GM12878 (cell line): ENCODE results near the gene MSMB. TPM values are rescaled to one million over a fixed set of nuclear protein-coding genes. Genes with fewer than 3 reads are reported as not detected.
"Not testable (repeated sequence)": the region's sequence is repeated elsewhere in the genome, so short reads cannot be mapped to it uniquely, and the experiment has no call there.

Source experiments
- ATAC-seq: fragments of 200-7000 bp; cut with Tn5 transposase; 3 replicates; pipeline ENCODE4 v1.9.1; 2020; ENCODE audit warnings: mild to moderate bottlenecking, moderate library complexity
- BruUV-seq: library from RNA; stranded (reverse); fragments of 400-500 nt; replicated peaks from 2 replicates; lab custom pipeline; 2021; lab: Mats Ljungman, UMichigan
- CTCF ChIA-PET: fragments of 300-600 bp; sonication (Branson Sonifier 250); formaldehyde crosslinking; extraction: SDS; loops from one replicate; lab custom pipeline; 2021; ENCODE audit warnings: inconsistent platforms; lab: Yijun Ruan, JAX
- POLR2A ChIA-PET: fragments of 350-600 bp; formaldehyde crosslinking; extraction: SDS; loops from one replicate; lab custom pipeline; 2021; ENCODE audit warnings: inconsistent platforms; lab: Charles Lee
- RAD21 ChIA-PET: fragments of 300-600 bp; sonication (Branson Sonifier 250); formaldehyde crosslinking; loops from one replicate; lab custom pipeline; 2023; ENCODE audit warnings: antibody characterized with exemption; ENCODE audit not compliant: unreplicated experiment; lab: Charles Lee
- SMC1A ChIA-PET: fragments of 300-600 bp; sonication (Branson Sonifier 250); formaldehyde crosslinking; loops from one replicate; lab custom pipeline; 2023; ENCODE audit not compliant: unreplicated experiment, uncharacterized antibody; lab: Charles Lee
- DNase-seq: peaks from one replicate; pipeline ENCODE4 v3.0.0-alpha.2; 2011; ENCODE audit warnings: low read depth, low spot score
- FAIRE-seq: peaks from 3 replicates; lab custom pipeline; 2011; peaks lifted over from hg19 to GRCh38; lab: Jason Lieb, UNC
- H2AFZ ChIP-seq: 2 replicates; pipeline ENCODE4 v1.6.0; 2011; ENCODE audit warnings: low read depth, low read length, control low read depth; ENCODE audit not compliant: control insufficient read depth
- H3K27ac ChIP-seq: 2 replicates; pipeline ENCODE4 v1.5.1; 2011; ENCODE audit warnings: control low read depth; ENCODE audit not compliant: control insufficient read depth, insufficient read depth
- H3K27me3 ChIP-seq, 2 experiments: replicated peaks in 1 of 2; 2 replicates each; pipeline versions ENCODE4 v1.6.0 to v1.6.1; 2011; ENCODE audit warnings: low read length in 1 of 2; ENCODE audit not compliant: control insufficient read depth in 2 of 2, insufficient read depth in 2 of 2
- H3K36me3 ChIP-seq, 2 experiments: 2 replicates each; pipeline ENCODE4 v1.5.1; 2011; ENCODE audit warnings: low read length in 1 of 2; ENCODE audit not compliant: control insufficient read depth in 2 of 2, insufficient read depth in 2 of 2
- H3K4me1 ChIP-seq: 2 replicates; pipeline ENCODE4 v1.6.1; 2011; ENCODE audit warnings: mild to moderate bottlenecking, low read length, moderate library complexity, mixed read lengths; ENCODE audit not compliant: control insufficient read depth, insufficient read depth
- H3K4me2 ChIP-seq: 2 replicates; pipeline ENCODE4 v1.6.0; 2011; ENCODE audit warnings: control low read depth; ENCODE audit not compliant: control insufficient read depth, insufficient read depth
- H3K4me3 ChIP-seq: fragments of 200-600 bp; sonication (generic); 2 replicates; pipeline ENCODE4 v1.5.1; 2016
- H3K79me2 ChIP-seq: 2 replicates; pipeline ENCODE4 v1.6.0; 2011; ENCODE audit warnings: low read length; ENCODE audit not compliant: control insufficient read depth, insufficient read depth
- H3K9ac ChIP-seq: 2 replicates; pipeline ENCODE4 v1.8.0; 2011; ENCODE audit warnings: low read length, control low read depth, mixed read lengths; ENCODE audit not compliant: control insufficient read depth, insufficient read depth
- H3K9me3 ChIP-seq: replicated peaks from 3 replicates; pipeline ENCODE4 v1.5.1; 2011; ENCODE audit warnings: mild to moderate bottlenecking, low read length; ENCODE audit not compliant: control insufficient read depth, insufficient read depth
- H4K20me1 ChIP-seq: 2 replicates; pipeline ENCODE4 v1.6.0; 2011; ENCODE audit not compliant: control insufficient read depth, insufficient read depth
- CBX5 ChIP-seq: sonication (generic); IDR thresholded peaks from 2 replicates; pipeline ENCODE4 v1.6.1; 2016; ENCODE audit warnings: low read depth, moderate library complexity, mild to moderate bottlenecking, inconsistent platforms
- ETV6 ChIP-seq, 2 experiments: fragments of 450-650 bp in 1 of 2; IDR thresholded peaks in 1 of 2; conservative IDR thresholded peaks in 1 of 2; 2 replicates each; pipeline ENCODE4 v1.6.1; 2014; ENCODE audit warnings: antibody characterized with exemption in 1 of 2, borderline replicate concordance in 1 of 2, low read depth in 1 of 2, mild to moderate bottlenecking in 1 of 2, moderate library complexity in 1 of 2
- JUNB ChIP-seq: IDR thresholded peaks from 2 replicates; pipeline ENCODE4 v1.6.1; 2016; ENCODE audit warnings: antibody characterized with exemption, mild to moderate bottlenecking
- SP1 ChIP-seq: IDR thresholded peaks from one replicate; pipeline ENCODE4 v1.6.1; 2011; ENCODE audit warnings: low read depth, low read length
- STAT3 ChIP-seq: IDR thresholded peaks from 2 replicates; pipeline ENCODE4 v1.6.1; 2011; ENCODE audit warnings: low read depth, low read length, improper control_type of control experiment
- ZNF207 ChIP-seq: fragments of 450-650 bp; IDR thresholded peaks from 2 replicates; pipeline ENCODE4 v1.6.1; 2014; ENCODE audit warnings: antibody characterized with exemption, mild to moderate bottlenecking, borderline replicate concordance
- WGBS: methylation state at CpG from one replicate; pipeline ENCODE4 v1.1.6; 2016; ENCODE audit warnings: low lambda C conversion rate; ENCODE audit not compliant: insufficient replicate concordance, insufficient coverage; ENCODE audit errors: missing lambda C conversion rate; 5-methylcytosine and 5-hydroxymethylcytosine counted together
- in situ Hi-C: fragments of 300-500 bp; cut with MboI; formaldehyde crosslinking; loops from 9 replicates; pipeline ENCODE4 v1.14.3; 2018; ENCODE audit warnings: mixed read lengths
- intact Hi-C: fragments of 100-400 bp; cut with micrococcal nuclease; formaldehyde crosslinking; loops from one replicate; pipeline ENCODE4 v1.14.2; 2022; ENCODE audit not compliant: unreplicated experiment
- polyA plus RNA-seq, 11 experiments: library from polyadenylated mRNA; depleted of rRNA in 4 of 11; unstranded in 6 of 11; stranded (reverse) in 5 of 11; fragments of >200 nt; fragmentation: Nextera tagmentation in 4 of 11; fragmentation: Illumina TruSeq in 1 of 11; extraction: Ambion mirVana in 4 of 11; extraction: Trizol in 1 of 11; gene quantifications; 1 replicate in 1 of 11; 2 replicates in 10 of 11; pipeline versions ENCODE4 v1.2.1 to v1.2.3, GENCODE V29; 2011 to 2016; ENCODE audit warnings: inconsistent platforms in 2 of 11, missing spikeins in 2 of 11, low read depth in 1 of 11
- total RNA-seq, 4 experiments: library from RNA; depleted of rRNA in 3 of 4; stranded (reverse); fragments of >200 nt in 3 of 4; fragmentation: Illumina TruSeq in 1 of 4; extraction: Trizol in 1 of 4; gene quantifications; 2 replicates each; pipeline versions ENCODE4 v1.2.1 to v1.2.3, GENCODE V29; 2013 to 2021
- TF ChIP-seq, protein P1 (sequence below): fragments of 450-650 bp; IDR thresholded peaks from 2 replicates; pipeline ENCODE4 v1.6.1; 2018; ENCODE audit warnings: borderline replicate concordance, mild to moderate bottlenecking; ENCODE audit not compliant: partially characterized antibody

Gene MSMB
- total and polyA plus RNA-seq, 10 of the 15 experiments (the other 5 are each of a cell fraction or from before 2014, with no cell fraction given) = not detected

DNA sequence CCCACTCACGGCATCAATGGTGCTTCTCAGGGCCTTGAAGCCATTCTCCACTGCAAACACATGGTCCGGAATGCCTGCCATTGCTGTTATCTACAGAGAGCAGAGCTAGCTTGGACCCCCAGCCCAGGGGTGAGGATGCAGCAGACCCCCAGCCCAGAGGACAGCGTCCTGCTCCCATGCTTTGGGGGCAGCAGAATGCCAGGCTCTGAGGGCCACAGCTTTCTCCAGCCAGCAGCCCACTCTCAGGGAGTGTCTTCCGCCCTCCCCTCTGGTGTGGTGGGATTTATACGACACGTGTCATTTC, 48.1 kb upstream of the MSMB start (continued):
- TF ChIP-seq, protein P1, sequence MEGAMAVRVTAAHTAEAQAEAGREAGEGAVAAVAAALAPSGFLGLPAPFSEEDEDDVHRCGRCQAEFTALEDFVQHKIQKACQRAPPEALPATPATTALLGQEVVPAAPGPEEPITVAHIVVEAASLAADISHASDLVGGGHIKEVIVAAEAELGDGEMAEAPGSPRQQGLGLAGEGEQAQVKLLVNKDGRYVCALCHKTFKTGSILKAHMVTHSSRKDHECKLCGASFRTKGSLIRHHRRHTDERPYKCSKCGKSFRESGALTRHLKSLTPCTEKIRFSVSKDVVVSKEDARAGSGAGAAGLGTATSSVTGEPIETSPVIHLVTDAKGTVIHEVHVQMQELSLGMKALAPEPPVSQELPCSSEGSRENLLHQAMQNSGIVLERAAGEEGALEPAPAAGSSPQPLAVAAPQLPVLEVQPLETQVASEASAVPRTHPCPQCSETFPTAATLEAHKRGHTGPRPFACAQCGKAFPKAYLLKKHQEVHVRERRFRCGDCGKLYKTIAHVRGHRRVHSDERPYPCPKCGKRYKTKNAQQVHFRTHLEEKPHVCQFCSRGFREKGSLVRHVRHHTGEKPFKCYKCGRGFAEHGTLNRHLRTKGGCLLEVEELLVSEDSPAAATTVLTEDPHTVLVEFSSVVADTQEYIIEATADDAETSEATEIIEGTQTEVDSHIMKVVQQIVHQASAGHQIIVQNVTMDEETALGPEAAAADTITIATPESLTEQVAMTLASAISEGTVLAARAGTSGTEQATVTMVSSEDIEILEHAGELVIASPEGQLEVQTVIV = no peak
- TF ChIP-seq ZNF207 (no peak), ETV6 (conservative IDR thresholded peaks at IDR 0.05 in 1 of 2, IDR thresholded peaks at IDR 0.05 in 1 of 2; ENCODE audit: borderline replicate concordance in 1 of 2, low read depth in 1 of 2) (no peak), CBX5 (no peak), SP1 (no peak), JUNB (no peak), STAT3 (no peak)

DNA sequence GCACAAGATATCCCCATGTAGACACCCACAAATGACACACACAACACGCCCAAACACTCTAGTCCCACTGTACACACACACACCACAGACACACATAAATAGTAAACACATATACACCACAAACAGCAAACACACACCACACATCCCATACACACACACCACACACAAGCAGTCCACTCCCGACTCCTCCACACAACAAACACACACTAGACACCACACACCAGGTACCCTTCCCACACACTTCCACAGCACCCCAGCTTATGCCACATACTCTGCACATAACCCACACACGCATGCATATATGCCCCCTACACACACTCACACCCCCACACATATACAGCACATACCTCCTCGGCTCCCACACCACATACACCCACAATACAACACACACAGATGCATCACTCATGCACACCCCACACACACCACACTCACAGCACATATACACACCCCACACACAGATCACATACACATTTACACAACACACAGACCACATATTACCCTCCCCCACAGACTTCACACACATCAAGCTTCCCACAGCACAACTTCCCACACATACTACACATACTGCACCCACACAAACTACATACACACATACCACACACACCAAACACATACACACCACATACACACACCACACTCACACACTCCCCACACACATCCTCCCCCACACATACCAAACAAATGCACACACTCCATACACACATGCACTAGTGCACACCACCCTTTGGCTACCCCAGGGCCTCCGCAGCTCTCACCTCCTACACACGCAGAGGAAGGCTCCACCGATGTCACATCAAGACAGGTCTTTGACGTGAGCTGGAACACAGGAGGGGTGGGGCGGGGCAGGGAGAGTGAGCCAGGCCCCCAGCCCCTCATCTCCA, 47.5 kb upstream of the MSMB start:
- H3K27ac ChIP-seq, H3K4me2 ChIP-seq, BruUV-seq, H2AFZ ChIP-seq, H4K20me1 ChIP-seq, H3K36me3 ChIP-seq, intact Hi-C loops, H3K4me3 ChIP-seq, in situ Hi-C loops, POLR2A ChIA-PET, H3K9me3 ChIP-seq, CTCF ChIA-PET, FAIRE-seq, RAD21 ChIA-PET, H3K79me2 ChIP-seq, H3K27me3 ChIP-seq, SMC1A ChIA-PET, DNase-seq, H3K9ac ChIP-seq, ATAC-seq: not testable (repeated sequence)
- H3K4me1 ChIP-seq = peaks cover 18% of the 10 kb centered on the region
- WGBS = 68% methylated on average over 9 of the region's 9 CpGs
